ENCODE data around the gene ZNF134. TPM values are rescaled to one million over a fixed set of nuclear protein-coding genes. Genes with fewer than 3 reads are reported as not detected.

The ZNF134 gene
- total RNA-seq (10 to 100 TPM; 11.6 to 25.2 (median 22.3) TPM), polyA plus RNA-seq (10 to 100 TPM in 1 of 3 donors, 1 to 10 TPM in 2; 3.2 to 13.6 (median 4.1) TPM)
- long read RNA-seq, donor 1, full-length matches to known transcripts = 4 of 4 reads
- long read RNA-seq, donor 1, partial matches to known transcripts = 0 of 4 reads
- long read RNA-seq, donor 1, other reads (novel, unspliced or antisense) = 0 of 4 reads
- long read RNA-seq, donor 2, full-length matches to known transcripts = 7 of 7 reads
- long read RNA-seq, donor 2, partial matches to known transcripts = 0 of 7 reads
- long read RNA-seq, donor 2, other reads (novel, unspliced or antisense) = 0 of 7 reads
- long read RNA-seq, donor 3, full-length matches to known transcripts = 2 of 2 reads
- long read RNA-seq, donor 3, partial matches to known transcripts = 0 of 2 reads
- long read RNA-seq, donor 3, other reads (novel, unspliced or antisense) = 0 of 2 reads
- long read RNA-seq, donor 4, full-length matches to known transcripts = 9 of 9 reads
- long read RNA-seq, donor 4, partial matches to known transcripts = 0 of 9 reads
- long read RNA-seq, donor 4, other reads (novel, unspliced or antisense) = 0 of 9 reads
- long read RNA-seq, donor 5, full-length matches to known transcripts = 28 of 31 reads
- long read RNA-seq, donor 5, partial matches to known transcripts = 0 of 31 reads
- long read RNA-seq, donor 5, other reads (novel, unspliced or antisense) = 3 of 31 reads
- long read RNA-seq, donor 6, full-length matches to known transcripts = 4 of 5 reads
- long read RNA-seq, donor 6, partial matches to known transcripts = 0 of 5 reads
- long read RNA-seq, donor 6, other reads (novel, unspliced or antisense) = 1 of 5 reads
- long read RNA-seq, donor 7, full-length matches to known transcripts = 2 of 2 reads
- long read RNA-seq, donor 7, partial matches to known transcripts = 0 of 2 reads
- long read RNA-seq, donor 7, other reads (novel, unspliced or antisense) = 0 of 2 reads
- long read RNA-seq, donor 8, full-length matches to known transcripts = 6 of 6 reads
- long read RNA-seq, donor 8, partial matches to known transcripts = 0 of 6 reads
- long read RNA-seq, donor 8, other reads (novel, unspliced or antisense) = 0 of 6 reads
- long read RNA-seq, donor 9, full-length matches to known transcripts = 2 of 2 reads
- long read RNA-seq, donor 9, partial matches to known transcripts = 0 of 2 reads
- long read RNA-seq, donor 9, other reads (novel, unspliced or antisense) = 0 of 2 reads
- long read RNA-seq, donor 10, full-length matches to known transcripts = 8 of 8 reads
- long read RNA-seq, donor 10, partial matches to known transcripts = 0 of 8 reads
- long read RNA-seq, donor 10, other reads (novel, unspliced or antisense) = 0 of 8 reads

GRCh38 chr19:57613941-57614743 is at the start of gene ZNF134:
Gene ZNF134 (plus strand): TSS chr19:57614242. CDS start chr19:57619469, 5,227 bp downstream.
- peak; percentile 87 to 95 (median 92) for DNase-seq
- Histone ChIP-seq H3K27me3 (no peaks in the 10 kb centered on the region), H3K4me3 (peak within 1 kb of the TSS; percentile 76 to 96 (median 88)), H3K4me1 (replicated peaks in 1 of 2) (no peaks in the 10 kb centered on the region), H3K36me3 (replicated peaks in 1 of 2) (peaks cover 0 to 2% of the 10 kb centered on the region in 2 donors), H3K9me3 (replicated peaks in 1 of 3) (peaks cover 0 to 41% (median 0%) of the 10 kb centered on the region in 3 donors), H3K27ac (peak within 1 kb of the TSS in 3 of 5 donors; percentile 30 to 78 (median 46))
- intact Hi-C loops (cut with DNase I) = no loop called here
- no peak for TF ChIP-seq POLR2A (IDR thresholded peaks at IDR 0.05)
- TF ChIP-seq CTCF (IDR thresholded peaks at IDR 0.05) = peak in 4 of 6 experiments; percentile 10 to 43 (median 30)
- 2 to 15% (median 3%) methylated on average over 8 to 64 of the region's 64 CpGs for WGBS, 4 donors

GRCh38 chr19:57566396-57567265 is 47.4 kb upstream of the ZNF134 start:
- intact Hi-C loops (cut with DNase I) = no loop called here
- no peak for DNase-seq
- TF ChIP-seq CTCF (IDR thresholded peaks at IDR 0.05) = no peak
- TF ChIP-seq POLR2A (IDR thresholded peaks at IDR 0.05) = no peak
- H3K4me3 ChIP-seq = no peak overlapping the region
- H3K4me1 ChIP-seq (replicated peaks in 1 of 2) = no peaks in the 10 kb centered on the region
- no peaks in the 10 kb centered on the region for H3K27me3 ChIP-seq
- H3K36me3 ChIP-seq (replicated peaks in 1 of 2) = no peaks in the 10 kb centered on the region
- H3K27ac ChIP-seq = no peak overlapping the region
- WGBS, 4 donors = 53 to 62% (median 56%) methylated on average over 7 of the region's 7 CpGs
- H3K9me3 ChIP-seq (replicated peaks in 1 of 3) = peaks cover 0 to 63% (median 7%) of the 10 kb centered on the region in 3 donors

- H3K4me3 ChIP-seq = no peak overlapping the region
- H3K36me3 ChIP-seq (replicated peaks in 1 of 2) = peaks cover 0 to 13% of the 10 kb centered on the region in 2 donors
- no peaks in the 10 kb centered on the region for H3K4me1 ChIP-seq (replicated peaks in 1 of 2)
- DNase-seq = no peak
- H3K27ac ChIP-seq = no peak overlapping the region
- H3K9me3 ChIP-seq (replicated peaks in 1 of 3) = peaks cover 0 to 92% (median 7%) of the 10 kb centered on the region in 3 donors
- intact Hi-C loops (cut with DNase I) = no loop called here
- TF ChIP-seq POLR2A (IDR thresholded peaks at IDR 0.05) (no peak), CTCF (IDR thresholded peaks at IDR 0.05) (no peak)
- H3K27me3 ChIP-seq = no peaks in the 10 kb centered on the region
Observed at GRCh38 chr19:57570707-57571106, 43.3 kb upstream of the ZNF134 start.
